Measurements from ENCODE around the gene MEIS2.

DNA sequence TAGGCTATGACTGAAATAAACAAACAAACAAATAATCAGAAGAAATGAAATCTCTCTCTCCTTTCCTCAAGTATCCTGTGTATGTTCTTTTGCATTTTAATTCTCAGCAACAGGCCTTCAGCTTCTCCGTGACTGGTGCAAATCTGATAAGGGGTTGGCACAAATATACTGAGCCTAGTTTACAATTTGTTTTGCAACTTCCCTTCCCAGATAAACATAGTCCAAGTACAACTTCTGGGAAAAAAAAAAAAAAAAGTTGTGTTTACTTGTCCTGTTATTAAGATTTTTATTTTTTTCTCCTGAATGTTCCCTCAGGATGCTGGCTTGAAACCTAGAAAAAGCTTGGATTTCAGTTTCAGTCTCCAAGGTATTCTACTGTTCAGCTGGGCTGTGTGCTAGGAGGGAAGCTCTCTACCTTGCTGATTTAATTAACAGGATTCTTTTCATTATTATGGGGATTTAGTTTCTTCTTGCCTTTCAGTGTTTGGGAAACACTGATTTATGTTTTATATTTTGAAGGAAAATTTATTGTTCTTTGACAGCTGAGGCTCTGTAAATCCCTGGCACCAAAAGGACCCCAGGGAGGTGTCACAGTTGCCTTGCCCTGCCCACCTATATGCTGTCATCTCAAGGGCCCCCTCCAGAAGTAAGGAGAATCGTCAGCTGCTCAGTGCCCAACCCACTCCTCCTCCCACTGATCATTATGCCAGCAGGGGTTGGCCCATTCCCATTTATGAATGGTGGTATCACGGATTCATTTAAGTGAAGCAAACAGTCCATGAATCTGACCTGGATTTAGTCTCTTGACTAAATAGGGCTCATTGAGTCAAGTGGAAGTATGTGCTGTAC, 185.2 kb downstream of the MEIS2 start:
- TF ChIP-seq ARNT (IDR thresholded peaks at IDR 0.05) (no peak), ELF4 (IDR thresholded peaks at IDR 0.05) (no peak), ZNF384 (IDR thresholded peaks at IDR 0.05) (no peak), BHLHE40 (IDR thresholded peaks at IDR 0.05; ENCODE audit: borderline replicate concordance) (no peak), L3MBTL2 (conservative IDR thresholded peaks at IDR 0.05) (no peak), CTBP1 (IDR thresholded peaks at IDR 0.05; ENCODE audit: borderline replicate concordance) (no peak), FOXM1 (IDR thresholded peaks at IDR 0.05; ENCODE audit: borderline replicate concordance) (no peak), LEF1 (IDR thresholded peaks at IDR 0.05; ENCODE audit: borderline replicate concordance) (no peak)

Data from HEK293T (cell line).